CD14-positive monocyte (primary cell): Measurements from ENCODE around the gene VSTM2L. TPM values are rescaled to one million over a fixed set of nuclear protein-coding genes. Genes with fewer than 3 reads are reported as not detected.
A peak's percentile ranks its signal among the peaks of the same experiment; 100 is the strongest.

Experiments
- DNase-seq, 3 donors: peaks; one replicate each; pipeline ENCODE4 v3.0.0-alpha.2; 2011 to 2022
- H2AFZ ChIP-seq: 2 replicates; pipeline ENCODE4 v1.6.0; 2012; ENCODE audit warnings: mild to moderate bottlenecking, low read depth, low read length, inconsistent platforms; ENCODE audit not compliant: insufficient read depth, poor library complexity, severe bottlenecking
- H3K27ac ChIP-seq, 2 donors: 1 replicate in 1 of 2; 2 replicates in 1 of 2; pipeline ENCODE4 v1.5.1; 2012 to 2013; ENCODE audit warnings: low read length in 2 of 2, control low read depth in 1 of 2, inconsistent platforms in 1 of 2, low read depth in 1 of 2, mild to moderate bottlenecking in 1 of 2
- H3K27me3 ChIP-seq, 2 donors: one replicate each; pipeline versions ENCODE4 v1.6.0 to v1.6.1; 2011 to 2013; ENCODE audit warnings: low read length in 2 of 2; ENCODE audit not compliant: control insufficient read depth in 2 of 2, insufficient read depth in 2 of 2
- H3K36me3 ChIP-seq, 2 donors: replicated peaks in 1 of 2; 1 replicate in 1 of 2; 2 replicates in 1 of 2; pipeline versions ENCODE4 v1.5.1 to v1.6.1; 2012 to 2013; ENCODE audit warnings: low read length in 2 of 2, control low read depth in 1 of 2, inconsistent platforms in 1 of 2, mild to moderate bottlenecking in 1 of 2; ENCODE audit not compliant: insufficient read depth in 2 of 2, control insufficient read depth in 1 of 2
- H3K4me1 ChIP-seq, 2 donors: 1 replicate in 1 of 2; 2 replicates in 1 of 2; pipeline versions ENCODE4 v1.5.1 to v1.6.1; 2012 to 2013; ENCODE audit warnings: low read length in 2 of 2, control low read depth in 1 of 2, inconsistent platforms in 1 of 2, mild to moderate bottlenecking in 1 of 2, moderate library complexity in 1 of 2; ENCODE audit not compliant: insufficient read depth in 2 of 2, control insufficient read depth in 1 of 2
- H3K4me2 ChIP-seq: replicated peaks from 2 replicates; pipeline ENCODE3; 2012; ENCODE audit warnings: low read length, moderate library complexity, mild to moderate bottlenecking; ENCODE audit not compliant: poor library complexity, severe bottlenecking; ENCODE audit errors: extremely low read depth
- H3K4me3 ChIP-seq, 3 experiments: fragments of 200-600 bp in 1 of 3; sonication (generic) in 1 of 3; replicated peaks in 1 of 3; 1 replicate in 2 of 3; 2 replicates in 1 of 3; pipeline ENCODE4 v1.5.1; 2011 to 2013; ENCODE audit warnings: low read length in 3 of 3, mild to moderate bottlenecking in 3 of 3, control low read depth in 2 of 3, low read depth in 2 of 3, inconsistent platforms in 1 of 3, moderate library complexity in 1 of 3
- H3K79me2 ChIP-seq: 2 replicates; pipeline ENCODE4 v1.6.0; 2012; ENCODE audit warnings: mild to moderate bottlenecking, control low read depth, inconsistent platforms, low read length, moderate library complexity; ENCODE audit not compliant: insufficient read depth
- H3K9ac ChIP-seq: 2 replicates; pipeline ENCODE4 v1.6.0; 2017; ENCODE audit warnings: low read length, mild to moderate bottlenecking; ENCODE audit not compliant: insufficient read depth, poor library complexity, severe bottlenecking
- H3K9me3 ChIP-seq, 2 donors: replicated peaks in 1 of 2; 1 replicate in 1 of 2; 2 replicates in 1 of 2; pipeline versions ENCODE4 v1.5.1 to v1.6.1; 2012 to 2013; ENCODE audit warnings: low read length in 2 of 2, control low read depth in 1 of 2; ENCODE audit not compliant: control insufficient read depth in 1 of 2, insufficient read depth in 1 of 2
- H4K20me1 ChIP-seq: 2 replicates; pipeline ENCODE4 v1.6.0; 2012; ENCODE audit warnings: mild to moderate bottlenecking, low read length, control low read depth, moderate library complexity; ENCODE audit not compliant: insufficient read depth
- H3K27ac Mint-ChIP-seq, 7 donors: one replicate each; pipeline ENCODE4 v1.8.0; 2020; ENCODE audit warnings: mild to moderate bottlenecking in 7 of 7, mixed read lengths in 7 of 7, moderate library complexity in 6 of 7, inconsistent platforms in 2 of 7
- H3K27me3 Mint-ChIP-seq, 3 donors: one replicate each; pipeline ENCODE4 v1.8.0; 2021 to 2022; ENCODE audit warnings: low read depth in 3 of 3, mild to moderate bottlenecking in 3 of 3, mixed read lengths in 3 of 3, moderate library complexity in 3 of 3, inconsistent platforms in 1 of 3
- H3K36me3 Mint-ChIP-seq, 2 donors: one replicate each; pipeline ENCODE4 v1.8.0; 2020; ENCODE audit warnings: mixed read lengths in 2 of 2, inconsistent platforms in 1 of 2, mild to moderate bottlenecking in 1 of 2
- H3K4me1 Mint-ChIP-seq: one replicate; pipeline ENCODE4 v1.8.0; 2020; ENCODE audit warnings: mild to moderate bottlenecking, mixed read lengths
- H3K4me3 Mint-ChIP-seq, 2 donors: one replicate each; pipeline ENCODE4 v1.8.0; 2020; ENCODE audit warnings: mild to moderate bottlenecking in 2 of 2, mixed read lengths in 2 of 2, moderate library complexity in 1 of 2
- H3K9me3 Mint-ChIP-seq, 7 donors: one replicate each; pipeline ENCODE4 v1.8.0; 2020 to 2022; ENCODE audit warnings: mixed read lengths in 7 of 7, mild to moderate bottlenecking in 6 of 7, moderate library complexity in 6 of 7, inconsistent platforms in 2 of 7
- CTCF ChIP-seq: fragments of 200-600 bp; IDR thresholded peaks from one replicate; pipeline ENCODE4 v1.8.0; 2022; ENCODE audit warnings: antibody characterized with exemption, mild to moderate bottlenecking
- WGBS: methylation state at CpG from one replicate; pipeline ENCODE4 v1.1.5; 2013; ENCODE audit warnings: missing lambda C conversion rate; ENCODE audit not compliant: insufficient coverage; 5-methylcytosine and 5-hydroxymethylcytosine counted together
- intact Hi-C, 2 donors: fragments of 100-400 bp; cut with micrococcal nuclease; formaldehyde crosslinking; loops; one replicate each; pipeline versions ENCODE4 v1.15.0 to v1.15.1; 2023
- polyA plus RNA-seq, 3 donors: library from polyadenylated mRNA; depleted of rRNA in 1 of 3; unstranded in 2 of 3; stranded (reverse) in 1 of 3; fragments of 300-500 nt in 2 of 3; fragments of >200 nt in 1 of 3; fragmentation: Illumina TruSeq in 2 of 3; gene quantifications; 1 replicate in 2 of 3; 2 replicates in 1 of 3; pipeline ENCODE4 v1.2.3, GENCODE V29; 2012 to 2021

Gene VSTM2L
- polyA plus RNA-seq, 3 donors: not detected

GRCh38 chr20:37866051-37866450, 36.9 kb upstream of the VSTM2L start:
- WGBS: 100% methylated on average over 3 of the region's 10 CpGs
- Mint-ChIP-seq H3K9me3 (no peaks in the 10 kb centered on the region), H3K4me3 (no peak overlapping the region), H3K27ac (peak overlapping the region in 1 of 7 donors; percentile 64), H3K4me1 (peaks cover 6% of the 10 kb centered on the region), H3K36me3 (peaks cover 69 to 88% of the 10 kb centered on the region in 2 donors), H3K27me3 (no peaks in the 10 kb centered on the region)
- no peaks in the 10 kb centered on the region for H3K79me2 ChIP-seq
- no peaks in the 10 kb centered on the region for H3K27me3 ChIP-seq
- no peak for DNase-seq
- H3K27ac ChIP-seq: no peak overlapping the region
- no peak overlapping the region for H3K9ac ChIP-seq
- no peaks in the 10 kb centered on the region for H3K4me1 ChIP-seq
- TF ChIP-seq CTCF: no peak
- H3K9me3 ChIP-seq: no peaks in the 10 kb centered on the region
- intact Hi-C loops: no loop called here
- H3K4me2 ChIP-seq: no peak overlapping the region
- no peak overlapping the region for H2AFZ ChIP-seq
- peaks cover 46 to 98% of the 10 kb centered on the region in 2 donors for H3K36me3 ChIP-seq
- H3K4me3 ChIP-seq: no peak overlapping the region
- H4K20me1 ChIP-seq: no peaks in the 10 kb centered on the region

GRCh38 chr20:37867289-37868195, 35.4 kb upstream of the VSTM2L start:
- no peak overlapping the region for H3K27ac ChIP-seq
- no peaks in the 10 kb centered on the region for H3K27me3 Mint-ChIP-seq
- intact Hi-C loops: no loop called here
- no peak overlapping the region for H3K4me2 ChIP-seq
- H3K27ac Mint-ChIP-seq: peak overlapping the region in 1 of 7 donors; percentile 20
- H3K79me2 ChIP-seq: no peaks in the 10 kb centered on the region
- H3K4me1 Mint-ChIP-seq: peaks cover 6% of the 10 kb centered on the region
- H2AFZ ChIP-seq: no peak overlapping the region
- no peak overlapping the region for H3K9ac ChIP-seq
- TF ChIP-seq CTCF: no peak
- H3K9me3 ChIP-seq: no peaks in the 10 kb centered on the region
- 100% methylated on average over 1 of the region's 15 CpGs for WGBS
- peaks cover 64 to 88% of the 10 kb centered on the region in 2 donors for H3K36me3 Mint-ChIP-seq
- H4K20me1 ChIP-seq: no peaks in the 10 kb centered on the region
- no peaks in the 10 kb centered on the region for H3K9me3 Mint-ChIP-seq
- H3K4me3 Mint-ChIP-seq: no peak overlapping the region
- DNase-seq: no peak
- H3K4me1 ChIP-seq: no peaks in the 10 kb centered on the region
- no peaks in the 10 kb centered on the region for H3K27me3 ChIP-seq
- peaks cover 48 to 98% of the 10 kb centered on the region in 2 donors for H3K36me3 ChIP-seq
- H3K4me3 ChIP-seq: no peak overlapping the region
